Thoracic aorta (tissue), 2 donors: ENCODE data around the gene DNAH8. TPM values are rescaled to one million over a fixed set of nuclear protein-coding genes. Genes with fewer than 3 reads are reported as not detected.
"Not testable (repeated sequence)": the region's sequence is repeated elsewhere in the genome, so short reads cannot be mapped to it uniquely, and the experiment has no call there.

Source experiments
- ATAC-seq: fragments of 150-250 bp; one replicate; pipeline ENCODE4 v1.8.0; 2017; ENCODE audit warnings: low read depth; ENCODE audit not compliant: insufficient number of reproducible peaks, low FRiP score
- DNase-seq: peaks from one replicate; pipeline ENCODE4 v3.0.0-alpha.2; 2020; ENCODE audit warnings: low spot score
- H3K27ac ChIP-seq, 2 donors: fragments of 200-600 bp; sonication (generic); 1 replicate in 1 of 2; 2 replicates in 1 of 2; pipeline ENCODE4 v1.5.1; 2016; ENCODE audit warnings: mild to moderate bottlenecking in 2 of 2, moderate library complexity in 2 of 2
- H3K27me3 ChIP-seq: fragments of 200-600 bp; sonication (generic); replicated peaks from 2 replicates; pipeline ENCODE4 v1.6.0; 2016; ENCODE audit warnings: mild to moderate bottlenecking; ENCODE audit not compliant: insufficient read depth
- H3K36me3 ChIP-seq: fragments of 200-600 bp; sonication (generic); one replicate; pipeline ENCODE4 v1.5.1; 2016
- H3K4me1 ChIP-seq, 2 donors: fragments of 200-600 bp; sonication (generic); 1 replicate in 1 of 2; 2 replicates in 1 of 2; pipeline versions ENCODE4 v1.5.1 to v1.6.0; 2016; ENCODE audit warnings: low read depth in 2 of 2, mild to moderate bottlenecking in 1 of 2; ENCODE audit not compliant: control insufficient read depth in 1 of 2
- H3K4me3 ChIP-seq: fragments of 200-600 bp; sonication (generic); 2 replicates; pipeline ENCODE4 v1.5.1; 2016; ENCODE audit warnings: mild to moderate bottlenecking
- H3K9me3 ChIP-seq: fragments of 200-600 bp; sonication (generic); 2 replicates; pipeline ENCODE4 v1.5.1; 2016
- CTCF ChIP-seq: fragments of 200-600 bp; sonication (generic); IDR thresholded peaks from one replicate; pipeline ENCODE4 v1.5.1; 2019; ENCODE audit warnings: antibody characterized with exemption
- total RNA-seq, 2 donors: library from RNA; depleted of rRNA; stranded (reverse); fragments of >200 nt; gene quantifications; one replicate each; pipeline versions ENCODE4 v1.1.0 to v1.2.3, GENCODE V29; 2016

The DNAH8 gene
- total RNA-seq, 2 donors from 2014 or later = 0.14 TPM; not detected in 1

DNA sequence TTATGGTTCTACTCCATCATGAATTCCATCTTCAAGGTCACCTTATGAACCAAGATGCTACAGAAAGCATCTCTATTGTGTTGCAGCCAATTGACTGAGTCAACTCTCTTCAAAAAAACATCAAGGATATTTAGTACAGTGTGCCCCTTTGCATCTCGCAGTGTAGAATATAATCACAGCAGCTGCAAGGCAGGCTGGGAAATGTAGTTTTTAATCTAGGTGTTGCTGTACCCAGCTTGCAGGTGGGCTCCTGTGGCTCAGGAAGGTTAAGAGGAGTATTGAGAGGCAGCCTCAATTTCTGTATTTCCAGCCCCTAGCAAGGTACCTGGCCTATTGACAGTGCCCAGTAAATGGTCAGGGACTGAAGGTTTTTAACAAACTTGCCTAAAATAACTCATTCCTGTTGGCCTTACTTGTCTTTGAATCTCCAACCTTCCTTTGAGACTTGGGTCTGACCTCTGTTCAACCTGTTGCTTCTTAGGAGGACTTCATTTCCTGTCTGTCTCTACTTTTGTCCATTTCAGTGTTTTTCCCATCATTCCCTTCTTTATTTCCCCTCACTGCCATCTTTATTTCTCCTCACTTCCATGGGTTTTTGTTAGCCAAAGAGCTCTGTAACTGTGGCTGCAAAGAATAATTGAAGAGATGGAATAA is 150.5 kb downstream of the DNAH8 start:
- Histone ChIP-seq H3K4me1 (no peaks in the 10 kb centered on the region), H3K27me3 (no peaks in the 10 kb centered on the region), H3K9me3 (no peaks in the 10 kb centered on the region), H3K27ac (no peak overlapping the region), H3K4me3 (no peak overlapping the region), H3K36me3 (no peaks in the 10 kb centered on the region)
- ATAC-seq (no peak), DNase-seq (no peak)
- no peak for TF ChIP-seq CTCF

- no peaks in the 10 kb centered on the region for H3K4me1 ChIP-seq
- H3K27ac ChIP-seq = no peak overlapping the region
- ATAC-seq (no peak), DNase-seq (no peak)
- TF ChIP-seq CTCF = no peak
- H3K4me3 ChIP-seq = no peak overlapping the region
- H3K36me3 ChIP-seq = no peaks in the 10 kb centered on the region
- H3K9me3 ChIP-seq = no peaks in the 10 kb centered on the region
- H3K27me3 ChIP-seq = no peaks in the 10 kb centered on the region
These were observed 152.6 kb downstream of the DNAH8 start for GRCh38 chr6:38867726-38868125.

DNA sequence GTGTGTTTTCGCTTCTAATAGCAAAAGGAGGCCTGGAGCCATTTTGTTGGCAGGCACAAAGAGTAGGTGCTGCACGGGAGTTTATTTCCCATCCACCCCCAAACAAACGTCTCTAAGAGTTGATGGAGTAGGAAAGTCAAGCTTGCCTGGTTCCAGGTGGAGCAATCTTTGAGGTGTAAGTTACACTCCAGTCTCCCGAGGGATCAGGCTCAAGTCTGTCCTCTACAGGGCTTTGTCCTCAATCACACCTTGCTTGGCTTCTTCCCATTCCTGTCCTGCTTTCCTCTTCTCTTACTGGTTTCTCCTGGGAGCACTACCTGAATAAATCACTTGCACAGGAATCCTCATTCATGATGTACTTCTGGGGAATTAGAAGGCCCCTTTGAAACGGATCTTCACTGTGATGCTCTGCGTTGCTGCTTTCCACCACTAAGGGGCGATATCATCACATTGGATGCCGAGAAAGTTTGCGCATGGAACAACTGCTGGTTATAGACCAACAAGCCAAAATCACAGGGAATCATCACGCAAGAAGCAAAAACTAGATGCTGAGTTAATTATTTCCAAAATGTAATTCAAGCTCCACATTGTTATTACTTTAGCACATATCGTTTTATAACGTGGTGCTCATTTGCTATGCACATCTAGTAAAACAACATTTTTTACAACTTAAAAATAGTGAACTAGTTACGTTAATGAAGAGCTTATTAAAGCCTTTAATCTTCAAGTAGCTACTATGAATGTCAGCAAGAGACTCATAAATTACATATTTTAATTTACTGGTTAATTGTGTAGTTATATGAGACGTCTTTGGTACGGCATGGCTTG is 156.8 kb downstream of the DNAH8 start:
- Histone ChIP-seq H3K4me1 (no peaks in the 10 kb centered on the region), H3K9me3 (no peaks in the 10 kb centered on the region), H3K27ac (no peak overlapping the region), H3K36me3 (no peaks in the 10 kb centered on the region), H3K27me3 (no peaks in the 10 kb centered on the region), H3K4me3 (no peak overlapping the region)
- DNase-seq = no peak
- peak; percentile 38 for ATAC-seq
- peak; percentile 48 for TF ChIP-seq CTCF

- DNase-seq (no peak), ATAC-seq (no peak)
- Histone ChIP-seq H3K27me3 (no peaks in the 10 kb centered on the region), H3K36me3 (no peaks in the 10 kb centered on the region), H3K27ac (no peak overlapping the region), H3K4me1 (no peaks in the 10 kb centered on the region), H3K4me3 (no peak overlapping the region), H3K9me3 (no peaks in the 10 kb centered on the region)
- TF ChIP-seq CTCF = no peak
These were observed 157.9 kb downstream of the DNAH8 start for GRCh38 chr6:38873001-38873400.

DNA sequence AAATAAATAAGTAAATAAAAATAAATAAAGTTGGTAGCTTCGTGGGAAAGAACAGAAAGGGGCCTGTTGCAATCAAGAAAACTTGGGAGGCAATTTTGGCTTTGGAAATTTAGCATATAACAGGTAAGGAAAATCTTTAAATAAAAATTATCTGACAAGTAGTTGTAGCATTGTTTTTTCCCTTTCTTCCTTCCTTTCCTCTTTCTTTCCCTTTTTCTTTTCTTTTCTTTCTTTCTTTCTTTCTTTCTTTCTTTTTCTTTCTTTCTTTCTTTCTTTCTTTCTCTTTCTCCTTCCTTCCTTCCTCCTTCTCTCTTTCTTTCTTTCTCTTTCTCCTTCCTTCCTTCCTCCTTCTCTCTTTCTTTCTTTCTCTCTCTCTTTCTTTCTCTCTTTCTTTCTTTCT is 158.7 kb downstream of the DNAH8 start:
- H3K27ac ChIP-seq, H3K4me1 ChIP-seq, H3K27me3 ChIP-seq, H3K4me3 ChIP-seq, H3K9me3 ChIP-seq, DNase-seq, ATAC-seq, H3K36me3 ChIP-seq: not testable (repeated sequence)
